ENCODE data around the gene HINT3. TPM values are rescaled to one million over a fixed set of nuclear protein-coding genes. Genes with fewer than 3 reads are reported as not detected.

The HINT3 gene
- total RNA-seq, 4 donors from 2014 or later: 19.8 to 27.8 (median 21.2) TPM

DNA sequence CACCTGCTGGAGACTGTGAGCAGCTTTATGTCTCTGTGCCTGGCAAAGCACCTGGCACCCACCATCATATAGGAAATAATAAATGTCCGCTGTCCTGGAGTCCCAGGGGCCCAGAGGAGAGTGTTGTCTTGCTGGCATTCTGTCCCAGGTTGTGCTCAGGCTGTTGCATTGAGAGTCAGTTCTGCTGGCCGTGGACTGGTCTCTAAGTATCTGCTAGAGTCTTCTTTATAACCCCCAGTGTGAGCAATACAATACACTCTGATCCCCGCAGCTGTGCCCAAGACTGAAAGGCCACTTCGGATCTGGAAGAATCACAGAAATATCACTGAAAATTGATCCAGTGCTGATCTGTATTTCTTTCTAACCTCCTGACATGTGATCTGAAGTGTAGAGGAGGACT is 38.3 kb upstream of the HINT3 start:
- Histone ChIP-seq H3K36me3 (peaks cover 0 to 52% (median 4%) of the 10 kb centered on the region in 3 donors), H3K4me3 (no peak overlapping the region), H3K4me1 (peaks cover 0 to 25% (median 0%) of the 10 kb centered on the region in 4 donors), H3K27me3 (no peaks in the 10 kb centered on the region), H3K9me3 (no peaks in the 10 kb centered on the region), H3K27ac (peak overlapping the region in 3 of 4 donors; percentile 67 to 85 (median 69))
- DNase-seq (ENCODE audit: low spot score in 2 of 2): no peak
- WGBS, 2 donors: 71 to 77% methylated on average over 4 of the region's 4 CpGs
- no peak for TF ChIP-seq POLR2A (IDR thresholded peaks at IDR 0.05)
- no peak for TF ChIP-seq EP300 (IDR thresholded peaks at IDR 0.05)
- TF ChIP-seq, protein P1, sequence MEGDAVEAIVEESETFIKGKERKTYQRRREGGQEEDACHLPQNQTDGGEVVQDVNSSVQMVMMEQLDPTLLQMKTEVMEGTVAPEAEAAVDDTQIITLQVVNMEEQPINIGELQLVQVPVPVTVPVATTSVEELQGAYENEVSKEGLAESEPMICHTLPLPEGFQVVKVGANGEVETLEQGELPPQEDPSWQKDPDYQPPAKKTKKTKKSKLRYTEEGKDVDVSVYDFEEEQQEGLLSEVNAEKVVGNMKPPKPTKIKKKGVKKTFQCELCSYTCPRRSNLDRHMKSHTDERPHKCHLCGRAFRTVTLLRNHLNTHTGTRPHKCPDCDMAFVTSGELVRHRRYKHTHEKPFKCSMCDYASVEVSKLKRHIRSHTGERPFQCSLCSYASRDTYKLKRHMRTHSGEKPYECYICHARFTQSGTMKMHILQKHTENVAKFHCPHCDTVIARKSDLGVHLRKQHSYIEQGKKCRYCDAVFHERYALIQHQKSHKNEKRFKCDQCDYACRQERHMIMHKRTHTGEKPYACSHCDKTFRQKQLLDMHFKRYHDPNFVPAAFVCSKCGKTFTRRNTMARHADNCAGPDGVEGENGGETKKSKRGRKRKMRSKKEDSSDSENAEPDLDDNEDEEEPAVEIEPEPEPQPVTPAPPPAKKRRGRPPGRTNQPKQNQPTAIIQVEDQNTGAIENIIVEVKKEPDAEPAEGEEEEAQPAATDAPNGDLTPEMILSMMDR (IDR thresholded peaks at IDR 0.05): no peak

- peaks cover 0 to 59% (median 4%) of the 10 kb centered on the region in 3 donors for H3K36me3 ChIP-seq
- TF ChIP-seq, protein P1 (IDR thresholded peaks at IDR 0.05): no peak
- peak in 1 of 2 donors; percentile 84 for TF ChIP-seq EP300 (IDR thresholded peaks at IDR 0.05)
- DNase-seq (ENCODE audit: low spot score in 2 of 2): peak in 1 of 2 donors; percentile 47
- 34 to 38% methylated on average over 13 of the region's 13 CpGs for WGBS, 2 donors
- no peaks in the 10 kb centered on the region for H3K9me3 ChIP-seq
- no peaks in the 10 kb centered on the region for H3K27me3 ChIP-seq
- peaks cover 0 to 28% (median 0%) of the 10 kb centered on the region in 4 donors for H3K4me1 ChIP-seq
- peak overlapping the region in 3 of 4 donors; percentile 67 to 85 (median 69) for H3K27ac ChIP-seq
- peak overlapping the region in 3 of 4 donors; percentile 7 to 33 (median 10) for H3K4me3 ChIP-seq
Measured at GRCh38 chr6:125918681-125919566, 37.6 kb upstream of the HINT3 start.

- H3K27me3 ChIP-seq: no peaks in the 10 kb centered on the region
- 73 to 86% methylated on average over 3 of the region's 3 CpGs for WGBS, 2 donors
- no peak for DNase-seq (ENCODE audit: low spot score in 2 of 2)
- TF ChIP-seq POLR2A (IDR thresholded peaks at IDR 0.05) (no peak), EP300 (IDR thresholded peaks at IDR 0.05) (no peak)
- TF ChIP-seq, protein P1 (IDR thresholded peaks at IDR 0.05): no peak
- H3K4me3 ChIP-seq: peak overlapping the region in 1 of 4 donors; percentile 7
- peak overlapping the region in 3 of 4 donors; percentile 15 to 85 (median 67) for H3K27ac ChIP-seq
- H3K36me3 ChIP-seq: peaks cover 4 to 66% (median 6%) of the 10 kb centered on the region in 3 donors
- H3K4me1 ChIP-seq: peaks cover 0 to 28% (median 0%) of the 10 kb centered on the region in 4 donors
- H3K9me3 ChIP-seq: no peaks in the 10 kb centered on the region
Measured at GRCh38 chr6:125919618-125920017, 37.0 kb upstream of the HINT3 start.

GRCh38 chr6:125922322-125922860 is 34.2 kb upstream of the HINT3 start:
- DNase-seq (ENCODE audit: low spot score in 2 of 2): no peak
- H3K27me3 ChIP-seq: no peaks in the 10 kb centered on the region
- TF ChIP-seq EP300 (IDR thresholded peaks at IDR 0.05) (no peak), POLR2A (IDR thresholded peaks at IDR 0.05) (no peak)
- peaks cover 0 to 28% (median 0%) of the 10 kb centered on the region in 4 donors for H3K4me1 ChIP-seq
- peaks cover 0 to 60% (median 10%) of the 10 kb centered on the region in 3 donors for H3K36me3 ChIP-seq
- 94 to 95% methylated on average over 8 of the region's 8 CpGs for WGBS, 2 donors
- H3K4me3 ChIP-seq: no peak overlapping the region
- no peaks in the 10 kb centered on the region for H3K9me3 ChIP-seq
- H3K27ac ChIP-seq: no peak overlapping the region

- Histone ChIP-seq H3K36me3 (peaks cover 0 to 69% (median 16%) of the 10 kb centered on the region in 3 donors), H3K9me3 (no peaks in the 10 kb centered on the region), H3K27me3 (no peaks in the 10 kb centered on the region), H3K4me3 (no peak overlapping the region), H3K4me1 (peaks cover 0 to 21% (median 0%) of the 10 kb centered on the region in 4 donors), H3K27ac (no peak overlapping the region)
- WGBS, 2 donors: 71 to 72% methylated on average over 4 of the region's 4 CpGs
- no peak for DNase-seq (ENCODE audit: low spot score in 2 of 2)
- TF ChIP-seq EP300 (IDR thresholded peaks at IDR 0.05) (peak in 1 of 2 donors; percentile 38), POLR2A (IDR thresholded peaks at IDR 0.05) (no peak)
- TF ChIP-seq, protein P1 (IDR thresholded peaks at IDR 0.05): no peak
Measured at GRCh38 chr6:125923366-125923877, 33.1 kb upstream of the HINT3 start.
